ENCODE results near the gene LRRC19.

GRCh38 chr9:27022920-27023319 is 17.4 kb upstream of the LRRC19 start:
- TF ChIP-seq, protein P1, sequence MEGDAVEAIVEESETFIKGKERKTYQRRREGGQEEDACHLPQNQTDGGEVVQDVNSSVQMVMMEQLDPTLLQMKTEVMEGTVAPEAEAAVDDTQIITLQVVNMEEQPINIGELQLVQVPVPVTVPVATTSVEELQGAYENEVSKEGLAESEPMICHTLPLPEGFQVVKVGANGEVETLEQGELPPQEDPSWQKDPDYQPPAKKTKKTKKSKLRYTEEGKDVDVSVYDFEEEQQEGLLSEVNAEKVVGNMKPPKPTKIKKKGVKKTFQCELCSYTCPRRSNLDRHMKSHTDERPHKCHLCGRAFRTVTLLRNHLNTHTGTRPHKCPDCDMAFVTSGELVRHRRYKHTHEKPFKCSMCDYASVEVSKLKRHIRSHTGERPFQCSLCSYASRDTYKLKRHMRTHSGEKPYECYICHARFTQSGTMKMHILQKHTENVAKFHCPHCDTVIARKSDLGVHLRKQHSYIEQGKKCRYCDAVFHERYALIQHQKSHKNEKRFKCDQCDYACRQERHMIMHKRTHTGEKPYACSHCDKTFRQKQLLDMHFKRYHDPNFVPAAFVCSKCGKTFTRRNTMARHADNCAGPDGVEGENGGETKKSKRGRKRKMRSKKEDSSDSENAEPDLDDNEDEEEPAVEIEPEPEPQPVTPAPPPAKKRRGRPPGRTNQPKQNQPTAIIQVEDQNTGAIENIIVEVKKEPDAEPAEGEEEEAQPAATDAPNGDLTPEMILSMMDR (IDR thresholded peaks at IDR 0.05) = no peak
- TF ChIP-seq POLR2A (IDR thresholded peaks at IDR 0.05) = no peak
